Eye (tissue), 1 donor: ENCODE results near the gene TNRC6A.
"Not testable (repeated sequence)": the region's sequence is repeated elsewhere in the genome, so short reads cannot be mapped to it uniquely, and the experiment has no call there.

Experiments used
- DNase-seq: peaks from one replicate; pipeline ENCODE4 v3.0.0-alpha.2; 2015

The TNRC6A gene

GRCh38 chr16:24819462-24820040, 90.1 kb downstream of the TNRC6A start:
- DNase-seq, result no peak

GRCh38 chr16:24820522-24820921, 91.1 kb downstream of the TNRC6A start:
- DNase-seq, result no peak

- no peak for DNase-seq
Measured at GRCh38 chr16:24821129-24821528, 91.7 kb downstream of the TNRC6A start.

DNA sequence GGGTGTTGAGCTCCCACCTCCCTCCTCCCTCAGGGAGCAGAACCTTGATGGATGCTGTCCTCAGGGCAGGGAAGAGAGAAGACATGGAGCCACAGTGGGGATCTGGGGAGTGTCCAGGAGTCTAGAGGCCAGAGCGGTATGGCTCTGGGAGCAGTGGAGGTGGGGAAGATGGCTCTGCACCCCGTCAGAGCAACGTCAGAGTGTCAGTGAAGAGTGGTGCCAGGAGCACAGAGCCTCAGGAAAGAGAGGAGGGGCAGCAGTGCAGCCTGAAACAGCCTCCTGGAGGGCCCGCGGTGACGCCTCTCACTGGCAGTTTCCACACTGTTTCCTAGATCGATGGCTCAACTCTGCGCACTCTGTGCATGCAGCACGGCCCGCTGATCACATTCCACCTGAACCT, 93.1 kb downstream of the TNRC6A start:
- DNase-seq, result no peak

- no peak for DNase-seq
Measured at GRCh38 chr16:24822974-24823373, 93.5 kb downstream of the TNRC6A start.

DNA sequence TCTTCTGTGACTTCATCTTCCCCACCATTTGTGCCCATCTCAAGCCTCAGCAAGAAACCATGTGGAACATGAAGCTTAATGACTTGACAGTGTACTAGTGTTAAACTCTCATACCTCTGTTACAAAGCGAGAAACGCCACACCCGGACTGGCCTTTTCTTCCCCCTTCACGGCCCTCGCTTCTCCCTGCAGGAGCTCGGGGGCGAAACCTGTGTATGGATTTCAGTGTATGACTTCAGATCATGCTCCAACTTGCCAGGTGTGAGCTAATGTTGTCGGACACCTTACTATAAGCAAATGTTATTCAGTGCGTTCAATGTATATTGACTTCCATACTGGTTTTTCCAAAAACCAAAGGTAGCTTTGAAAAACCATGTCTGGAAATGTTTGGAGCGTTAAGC, 96.2 kb downstream of the TNRC6A start:
- no peak for DNase-seq

- DNase-seq, result peak; percentile 19
Measured at GRCh38 chr16:24826096-24826690, 96.7 kb downstream of the TNRC6A start.

GRCh38 chr16:24826817-24827566, 97.5 kb downstream of the TNRC6A start:
- DNase-seq, result no peak

GRCh38 chr16:24829153-24829552, 99.7 kb downstream of the TNRC6A start:
- no peak for DNase-seq

- no peak for DNase-seq
Measured at GRCh38 chr16:24833352-24833751, 103.9 kb downstream of the TNRC6A start.

DNA sequence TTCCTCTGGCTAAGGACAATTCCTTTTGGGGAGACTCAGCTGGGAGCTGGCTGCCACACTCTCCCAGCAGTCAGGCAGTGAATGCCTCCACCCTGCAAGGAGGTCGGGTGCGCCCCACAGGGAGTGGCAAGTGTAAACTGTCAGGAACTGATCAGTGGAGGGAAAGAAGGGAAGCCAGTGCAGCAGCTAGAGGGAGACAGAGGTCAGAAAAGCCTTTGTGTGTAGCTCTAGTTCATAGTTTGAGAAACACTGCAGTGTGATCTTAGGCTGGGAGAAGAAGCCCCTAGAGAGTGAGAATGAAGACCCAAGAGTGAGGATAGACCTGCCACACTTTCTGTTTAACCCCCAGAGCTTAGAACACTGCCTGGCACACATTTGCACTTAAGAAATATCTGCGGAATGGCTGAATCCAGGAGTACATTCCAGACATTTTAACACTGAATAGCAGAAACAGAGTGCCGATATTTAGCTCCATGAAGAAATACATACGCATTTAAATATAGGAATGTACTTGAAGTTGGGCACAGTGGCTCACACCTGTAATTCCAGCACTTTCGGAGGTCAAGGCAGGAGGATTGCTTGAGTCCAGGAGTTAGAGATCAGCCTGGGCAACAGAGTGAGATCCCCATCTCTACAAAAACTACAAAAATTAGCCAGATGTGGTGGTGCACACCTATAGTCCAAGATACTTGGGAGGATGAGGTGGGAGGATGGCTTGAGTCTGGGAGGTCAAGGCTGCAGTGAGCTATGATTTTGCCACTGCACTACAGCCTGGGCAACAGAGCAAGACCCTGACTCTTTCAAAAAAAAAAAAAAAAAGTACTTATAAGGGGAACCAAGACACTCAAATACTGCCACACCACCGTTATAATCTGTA, 105.2 kb downstream of the TNRC6A start:
- DNase-seq, result peak; percentile 30

GRCh38 chr16:24836836-24837235, 107.4 kb downstream of the TNRC6A start:
- DNase-seq, result no peak

DNA sequence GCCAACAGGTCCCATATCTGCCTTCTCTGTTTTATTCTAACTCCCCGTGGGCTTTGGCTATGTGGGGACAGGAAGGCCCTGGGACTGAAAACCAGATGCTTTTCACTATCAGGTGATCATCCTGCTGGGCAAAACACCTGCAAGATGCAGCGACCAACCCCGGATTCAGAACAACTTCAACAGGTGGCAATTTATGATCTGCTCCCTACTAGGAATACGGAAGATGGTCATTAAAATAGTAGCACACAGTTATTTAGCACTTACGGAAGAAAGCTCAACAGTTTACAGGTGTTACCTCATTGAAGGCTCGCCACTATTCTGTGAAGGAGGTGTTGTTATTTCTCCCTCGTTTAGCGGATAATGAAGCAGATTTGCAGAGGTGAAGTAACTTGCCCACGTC, 108.5 kb downstream of the TNRC6A start:
- no peak for DNase-seq

- no peak for DNase-seq
Measured at GRCh38 chr16:24838554-24839266, 109.3 kb downstream of the TNRC6A start.

GRCh38 chr16:24839347-24839972, 110.0 kb downstream of the TNRC6A start:
- no peak for DNase-seq

- no peak for DNase-seq
Measured at GRCh38 chr16:24841291-24841690, 111.8 kb downstream of the TNRC6A start.

- DNase-seq, result no peak
Measured at GRCh38 chr16:24844101-24845030, 114.9 kb downstream of the TNRC6A start.

GRCh38 chr16:24845031-24845365, 115.5 kb downstream of the TNRC6A start:
- not testable (repeated sequence) for DNase-seq

DNA sequence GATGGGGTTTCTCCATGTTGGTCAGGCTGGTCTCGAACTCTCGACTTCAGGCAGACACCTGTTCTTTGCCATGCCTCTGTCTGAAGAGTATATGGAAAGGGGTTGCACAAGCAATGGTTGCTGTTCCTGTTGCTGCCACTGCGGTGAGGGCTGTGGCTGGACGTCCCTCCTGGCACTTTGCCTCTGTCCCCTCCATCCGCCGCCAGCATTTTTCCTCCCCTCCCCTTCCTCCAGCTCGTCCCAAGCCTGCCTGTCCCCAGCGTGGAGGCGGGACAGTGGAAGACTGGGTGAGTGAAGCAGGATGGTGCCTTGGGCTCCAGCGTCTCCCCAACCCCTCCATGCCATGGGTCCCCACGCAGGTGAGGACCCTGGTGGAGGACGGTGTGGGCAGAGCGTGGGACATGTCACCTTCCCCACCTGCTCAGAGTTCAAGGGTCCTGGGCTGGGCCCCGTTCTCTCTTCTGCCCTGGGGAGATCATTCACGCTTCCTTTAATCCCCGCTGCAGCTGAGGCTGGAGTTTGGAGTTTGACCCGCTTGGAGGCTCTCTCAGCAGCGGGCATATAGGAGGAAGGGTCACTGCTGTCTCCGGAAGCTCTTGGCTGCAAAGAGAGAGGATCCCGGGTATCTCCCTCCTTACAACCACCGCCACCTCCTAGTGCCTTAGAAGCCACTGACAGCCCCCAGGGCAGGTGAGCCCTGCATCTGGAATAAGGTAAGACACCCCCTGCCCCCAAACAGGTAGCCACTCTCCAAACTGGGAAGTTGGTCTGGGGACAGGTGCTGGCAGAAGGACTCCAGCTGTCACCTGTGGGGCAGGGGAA, 116.5 kb downstream of the TNRC6A start, which contains the start of gene SLC5A11:
TSS of gene SLC5A11 (plus strand) at position 238 of the 822 bp plus-strand sequence. CDS start 12,681 bp downstream, outside the sequence.
- no peak for DNase-seq
